ENCODE measurements around the gene BZW2. TPM values are rescaled to one million over a fixed set of nuclear protein-coding genes. Genes with fewer than 3 reads are reported as not detected.
A peak's percentile ranks its signal among the peaks of the same experiment; 100 is the strongest.

The BZW2 gene
- 10 to 100 TPM; 43.6 to 82.4 (median 64.8) TPM for total RNA-seq

GRCh38 chr7:16645593-16646471, at the start of gene BZW2, which contains the start of gene ANKMY2:
Gene BZW2 (plus strand): TSS chr7:16646181. CDS start chr7:16665444, 19,263 bp downstream.
Gene ANKMY2 (minus strand): TSS chr7:16645754. CDS start chr7:16645573, 181 bp downstream.
- ATAC-seq = peak; percentile 98
- no peaks in the 10 kb centered on the region for H3K9me3 ChIP-seq
- WGBS, 2 donors (ENCODE audit: low coverage in 1 of 2) = 0% methylated on average over 6 to 18 of the region's 73 CpGs
- TF ChIP-seq POLR2AphosphoS5 (IDR thresholded peaks at IDR 0.05) (peak; percentile 98), EP300 (IDR thresholded peaks at IDR 0.05) (no peak), POLR2A (IDR thresholded peaks at IDR 0.05) (peak; percentile 96 to 97)
- TF ChIP-seq, protein P1, sequence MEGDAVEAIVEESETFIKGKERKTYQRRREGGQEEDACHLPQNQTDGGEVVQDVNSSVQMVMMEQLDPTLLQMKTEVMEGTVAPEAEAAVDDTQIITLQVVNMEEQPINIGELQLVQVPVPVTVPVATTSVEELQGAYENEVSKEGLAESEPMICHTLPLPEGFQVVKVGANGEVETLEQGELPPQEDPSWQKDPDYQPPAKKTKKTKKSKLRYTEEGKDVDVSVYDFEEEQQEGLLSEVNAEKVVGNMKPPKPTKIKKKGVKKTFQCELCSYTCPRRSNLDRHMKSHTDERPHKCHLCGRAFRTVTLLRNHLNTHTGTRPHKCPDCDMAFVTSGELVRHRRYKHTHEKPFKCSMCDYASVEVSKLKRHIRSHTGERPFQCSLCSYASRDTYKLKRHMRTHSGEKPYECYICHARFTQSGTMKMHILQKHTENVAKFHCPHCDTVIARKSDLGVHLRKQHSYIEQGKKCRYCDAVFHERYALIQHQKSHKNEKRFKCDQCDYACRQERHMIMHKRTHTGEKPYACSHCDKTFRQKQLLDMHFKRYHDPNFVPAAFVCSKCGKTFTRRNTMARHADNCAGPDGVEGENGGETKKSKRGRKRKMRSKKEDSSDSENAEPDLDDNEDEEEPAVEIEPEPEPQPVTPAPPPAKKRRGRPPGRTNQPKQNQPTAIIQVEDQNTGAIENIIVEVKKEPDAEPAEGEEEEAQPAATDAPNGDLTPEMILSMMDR (IDR thresholded peaks at IDR 0.05) = peak in 1 of 4 experiments; percentile 23
- H3K27me3 ChIP-seq = no peaks in the 10 kb centered on the region
- H3K4me1 ChIP-seq = peaks cover 4 to 78% (median 18%) of the 10 kb centered on the region in 3 donors
- H3K36me3 ChIP-seq = no peaks in the 10 kb centered on the region
- H3K27ac ChIP-seq = peak within 1 kb of the TSS; percentile 69 to 96 (median 96)
- peak within 1 kb of the TSS; percentile 70 to 90 for H3K4me3 ChIP-seq

- peaks cover 0 to 51% of the 10 kb centered on the region in 2 donors for H3K36me3 ChIP-seq
- ATAC-seq = no peak
- no peak overlapping the region for H3K27ac ChIP-seq
- H3K4me1 ChIP-seq = no peaks in the 10 kb centered on the region
- H3K9me3 ChIP-seq = no peaks in the 10 kb centered on the region
- WGBS, 2 donors (ENCODE audit: low coverage in 1 of 2) = 42 to 52% methylated on average over 3 to 4 of the region's 4 CpGs
- no peaks in the 10 kb centered on the region for H3K27me3 ChIP-seq
- H3K4me3 ChIP-seq = no peak overlapping the region
- TF ChIP-seq, protein P1 (IDR thresholded peaks at IDR 0.05) = no peak
- TF ChIP-seq POLR2A (IDR thresholded peaks at IDR 0.05) = no peak
- no peak for TF ChIP-seq POLR2AphosphoS5 (IDR thresholded peaks at IDR 0.05)
- TF ChIP-seq EP300 (IDR thresholded peaks at IDR 0.05) = no peak
These were observed 48.0 kb upstream of the BZW2 start for GRCh38 chr7:16598015-16598414.

DNA sequence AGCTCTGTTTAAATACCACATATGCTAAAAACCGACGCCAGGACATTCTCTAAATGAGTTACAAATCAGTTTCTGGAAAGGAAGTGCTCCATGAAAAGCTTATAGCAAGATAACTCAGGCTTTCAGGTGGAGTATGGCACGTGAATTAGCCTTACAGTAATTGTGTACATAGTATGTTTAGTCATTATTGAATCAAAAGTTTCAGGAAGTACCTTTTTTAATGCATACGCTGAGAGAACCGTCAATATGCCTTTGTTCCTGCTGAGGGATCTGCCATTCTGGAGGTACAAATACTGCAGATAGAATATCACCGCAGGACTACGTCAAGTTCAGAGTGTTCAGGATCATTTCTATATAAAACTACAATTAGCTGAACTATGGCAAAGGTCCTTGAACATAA, 46.1 kb upstream of the BZW2 start:
- WGBS, 2 donors (ENCODE audit: low coverage in 1 of 2) = 82 to 90% methylated on average over 7 of the region's 7 CpGs
- ATAC-seq = no peak
- Histone ChIP-seq H3K27me3 (no peaks in the 10 kb centered on the region), H3K27ac (no peak overlapping the region), H3K4me1 (no peaks in the 10 kb centered on the region), H3K36me3 (peaks cover 0 to 70% of the 10 kb centered on the region in 2 donors), H3K9me3 (no peaks in the 10 kb centered on the region), H3K4me3 (no peak overlapping the region)
- TF ChIP-seq POLR2AphosphoS5 (IDR thresholded peaks at IDR 0.05) (no peak), POLR2A (IDR thresholded peaks at IDR 0.05) (no peak)
- TF ChIP-seq, protein P1 (IDR thresholded peaks at IDR 0.05) = no peak

DNA sequence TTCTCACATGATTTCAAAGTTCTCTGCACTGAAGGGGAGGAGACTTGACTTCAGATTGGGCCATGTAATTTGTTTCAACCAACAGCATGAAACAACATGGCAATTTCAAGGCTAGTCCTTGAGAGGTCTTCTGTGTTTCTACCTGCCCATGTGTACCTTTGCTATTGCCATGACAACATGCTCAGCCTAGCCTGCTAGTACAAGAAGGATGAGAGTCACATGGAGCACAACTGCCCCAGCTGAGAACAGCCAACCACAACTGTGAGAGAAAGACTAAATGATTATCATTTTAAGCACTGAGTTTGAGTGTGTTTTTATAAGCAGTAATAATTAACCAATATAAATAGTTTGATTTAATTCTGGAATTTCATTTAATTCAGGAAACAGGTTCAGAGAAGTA, 42.3 kb upstream of the BZW2 start:
- H3K36me3 ChIP-seq = peaks cover 0 to 96% of the 10 kb centered on the region in 2 donors
- no peak overlapping the region for H3K4me3 ChIP-seq

More for the DNA sequence above, 42.3 kb upstream of the BZW2 start:
- no peaks in the 10 kb centered on the region for H3K27me3 ChIP-seq
- H3K4me1 ChIP-seq = no peaks in the 10 kb centered on the region
- no peak overlapping the region for H3K27ac ChIP-seq
- no peaks in the 10 kb centered on the region for H3K9me3 ChIP-seq
- TF ChIP-seq, protein P1 (IDR thresholded peaks at IDR 0.05) = no peak
- TF ChIP-seq POLR2A (IDR thresholded peaks at IDR 0.05) = no peak
- no peak for TF ChIP-seq EP300 (IDR thresholded peaks at IDR 0.05)
- TF ChIP-seq POLR2AphosphoS5 (IDR thresholded peaks at IDR 0.05) = no peak
- ATAC-seq = no peak
